NT2/D1 (cell line): ENCODE measurements around the gene BRD4.

Experiments used
- YY1 ChIP-seq: IDR thresholded peaks from 2 replicates; pipeline ENCODE4 v1.6.1; 2011; ENCODE audit not compliant: insufficient read length, insufficient read depth
- ZNF274 ChIP-seq: IDR thresholded peaks from 2 replicates; pipeline ENCODE4 v1.6.1; 2011; ENCODE audit warnings: mild to moderate bottlenecking, low read depth, low read length

DNA sequence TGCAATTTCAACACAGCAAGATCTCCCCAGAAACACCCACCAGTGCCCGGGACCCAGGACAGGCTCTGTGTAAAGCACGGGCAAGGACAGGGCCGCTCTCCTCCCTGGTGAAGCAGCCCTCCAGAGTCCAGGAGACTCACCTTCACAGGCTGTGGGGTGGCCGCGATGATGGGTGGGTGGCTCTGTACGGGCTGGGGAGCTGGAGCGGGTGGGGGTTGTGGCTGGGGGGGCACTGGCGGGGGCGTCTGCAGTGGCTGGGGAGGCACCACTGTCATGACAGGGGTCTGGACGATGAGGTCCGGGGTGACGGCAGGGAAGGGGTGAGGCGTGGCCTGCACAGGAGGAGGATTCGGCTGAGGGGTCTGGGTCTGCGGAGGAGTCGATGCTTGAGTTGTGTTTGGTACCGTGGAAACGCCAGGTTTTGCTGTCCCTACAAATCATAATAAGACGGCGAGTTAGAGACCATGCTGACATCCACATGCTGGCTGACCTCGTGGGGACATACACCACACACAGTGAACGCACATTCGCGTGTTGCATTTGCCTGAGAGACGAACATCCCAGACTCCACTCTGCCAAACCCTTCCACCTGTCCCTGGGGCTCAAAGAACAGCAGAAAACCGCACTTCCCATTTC is 67.0 kb downstream of the BRD4 start:
- TF ChIP-seq ZNF274 (no peak), YY1 (no peak)
